ENCODE results near the gene USP14.
A peak's percentile ranks its signal among the peaks of the same experiment; 100 is the strongest.

The USP14 gene

DNA sequence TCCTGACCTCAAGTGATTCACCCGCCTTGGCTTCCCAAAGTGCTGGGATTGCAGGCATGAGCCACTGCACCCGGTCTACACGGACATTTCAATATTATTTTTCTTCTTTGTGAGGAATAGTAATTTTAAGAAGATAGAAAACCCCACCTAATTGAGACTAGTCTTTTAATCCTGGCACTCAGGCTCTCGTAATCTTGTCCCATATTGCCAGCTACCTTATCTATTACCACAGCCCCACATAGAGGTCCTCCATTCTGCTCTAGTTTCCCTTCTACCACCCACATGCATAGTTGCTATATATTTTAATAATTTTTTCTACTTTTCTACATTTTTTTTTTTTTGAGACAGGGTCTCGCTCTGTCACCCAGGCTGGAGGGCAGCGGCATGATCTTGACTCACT lies 9.5 kb upstream of the USP14 start:
- no peak overlapping the region for H3K4me3 ChIP-seq (ENCODE audit: low read length)
- no peak for TF ChIP-seq ZNF274 (IDR thresholded peaks at IDR 0.05; ENCODE audit: low read depth, low read length)

DNA sequence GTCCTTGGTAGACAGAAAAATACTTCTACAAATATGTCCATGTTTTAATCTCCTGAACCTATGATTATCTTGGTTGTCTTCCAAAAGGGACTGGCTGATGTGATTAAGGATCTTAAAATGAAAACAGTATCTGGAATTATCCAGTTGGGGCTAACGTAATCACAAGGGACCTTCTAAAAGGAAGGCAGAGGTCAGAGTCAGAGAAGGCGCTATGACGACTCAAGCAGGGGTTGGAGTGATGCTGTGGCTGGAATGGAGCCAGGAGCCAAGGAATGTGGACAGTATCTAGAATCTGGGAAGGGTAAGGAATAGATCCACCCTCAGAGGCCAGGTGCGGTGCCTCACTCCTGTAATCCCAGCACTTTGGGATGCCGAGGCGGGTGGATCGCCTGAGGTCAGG lies 4.2 kb upstream of the USP14 start:
- H3K4me3 ChIP-seq (ENCODE audit: low read length) = no peak overlapping the region
- TF ChIP-seq ZNF274 (IDR thresholded peaks at IDR 0.05; ENCODE audit: low read depth, low read length) = no peak

DNA sequence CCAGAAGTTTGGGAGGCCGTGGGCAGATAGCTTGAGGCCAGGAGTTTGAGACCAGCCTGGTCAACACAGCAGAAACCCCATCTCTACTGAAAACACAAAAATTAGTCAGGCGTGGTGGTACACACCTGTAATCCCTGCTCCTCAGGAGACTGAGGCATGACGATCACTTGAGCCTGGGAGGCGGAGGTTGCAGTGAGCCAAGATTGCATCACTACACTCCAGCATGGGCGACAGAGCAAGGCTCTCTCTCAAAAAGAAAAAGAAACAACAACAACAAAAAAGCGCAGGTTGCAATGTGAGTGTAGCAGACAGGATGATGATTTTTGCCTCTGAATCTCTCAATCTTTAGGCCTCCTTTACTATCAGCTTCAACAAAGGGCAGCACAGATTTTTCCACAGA lies 2.7 kb upstream of the USP14 start:
- TF ChIP-seq ZNF274 (IDR thresholded peaks at IDR 0.05; ENCODE audit: low read depth, low read length) = no peak
- no peak overlapping the region for H3K4me3 ChIP-seq (ENCODE audit: low read length)

DNA sequence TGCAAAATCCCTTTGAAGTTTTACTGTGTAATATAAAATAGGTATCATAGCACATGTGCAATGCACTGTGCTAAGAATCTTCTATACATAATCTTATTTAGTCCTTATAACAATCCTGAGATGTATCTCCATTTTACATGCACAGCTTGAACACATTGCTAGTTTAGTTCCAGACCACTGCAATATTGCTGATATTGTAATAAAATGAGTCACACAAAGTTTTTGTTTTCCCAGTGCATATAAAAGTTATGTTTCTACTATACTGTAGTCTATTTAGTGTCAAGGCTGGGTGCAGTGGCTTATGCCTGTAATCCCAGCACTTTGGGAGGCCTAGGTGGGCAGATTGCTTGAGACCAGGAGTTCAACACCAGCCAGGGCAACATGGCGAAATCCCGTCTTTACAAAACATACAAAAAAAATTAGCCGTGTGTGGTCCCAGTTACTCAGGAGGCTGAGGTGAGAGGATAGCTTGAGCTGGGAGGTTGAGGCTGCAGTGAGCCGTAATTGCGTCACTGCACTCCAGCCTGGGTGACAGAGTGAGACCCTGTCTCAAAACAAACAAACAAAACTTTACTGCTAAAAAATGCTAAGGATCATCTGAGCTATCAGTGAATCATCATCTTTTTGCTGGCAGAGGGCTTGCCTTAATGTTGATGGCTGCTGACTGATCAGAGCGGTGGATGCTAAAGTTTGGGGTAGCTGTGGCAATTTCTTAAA lies 1.7 kb upstream of the USP14 start:
- H3K4me3 ChIP-seq (ENCODE audit: low read length) = no peak overlapping the region
- no peak for TF ChIP-seq ZNF274 (IDR thresholded peaks at IDR 0.05; ENCODE audit: low read depth, low read length)

DNA sequence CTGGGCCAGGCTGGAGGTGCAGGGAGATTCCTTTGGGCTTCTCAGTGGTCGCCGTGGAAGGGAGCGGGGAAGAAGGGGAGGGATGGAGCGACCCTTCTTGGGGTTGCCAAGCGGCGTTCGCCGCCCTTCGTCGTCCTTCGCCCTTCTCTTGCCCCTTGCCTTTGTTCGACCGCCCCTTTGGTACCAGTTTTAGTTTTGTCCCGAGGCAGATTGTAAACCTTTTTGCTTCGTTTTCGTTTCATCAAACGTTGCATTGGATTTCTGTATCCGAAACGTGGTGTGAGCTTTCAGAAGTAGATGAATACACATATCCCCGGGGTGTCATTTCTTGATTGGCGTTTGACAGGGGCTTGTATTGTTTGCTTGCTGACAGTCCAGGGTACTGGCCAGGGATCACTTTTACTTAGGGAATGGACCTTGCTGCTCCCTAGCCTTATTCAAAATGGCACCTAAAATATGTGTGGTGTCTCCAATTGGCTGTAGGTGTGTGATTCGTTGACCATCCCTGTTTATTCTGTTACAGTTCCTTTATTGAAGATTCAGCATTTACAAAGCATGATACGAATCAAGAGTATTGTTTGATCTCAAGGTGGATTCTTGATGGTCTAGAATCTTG lies 788 bp downstream of the USP14 start:
- peak overlapping the region; percentile 86 for H3K4me3 ChIP-seq (ENCODE audit: low read length)
- no peak for TF ChIP-seq ZNF274 (IDR thresholded peaks at IDR 0.05; ENCODE audit: low read depth, low read length)

DNA sequence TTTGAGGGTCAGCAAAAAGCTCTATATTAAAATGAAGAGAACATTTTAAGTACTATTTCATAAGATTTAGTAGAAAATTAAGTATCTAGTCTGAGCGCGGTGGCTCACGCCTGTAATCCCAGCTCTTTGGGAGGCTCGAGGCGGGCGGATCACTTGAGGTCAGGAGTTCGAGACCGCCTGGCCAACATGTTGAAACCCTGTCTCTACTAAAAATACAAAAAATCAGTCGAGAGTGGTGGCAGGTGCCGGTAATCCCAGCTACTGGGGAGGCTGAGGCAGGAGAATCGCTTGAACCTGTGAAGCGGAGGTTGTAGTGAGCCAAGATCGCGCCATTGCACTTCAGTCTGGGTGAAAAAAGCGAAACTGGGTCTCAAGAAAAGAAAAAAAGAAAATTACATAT lies 1.6 kb downstream of the USP14 start:
- H3K4me3 ChIP-seq (ENCODE audit: low read length) = peak overlapping the region; percentile 86
- TF ChIP-seq ZNF274 (IDR thresholded peaks at IDR 0.05; ENCODE audit: low read depth, low read length) = no peak

DNA sequence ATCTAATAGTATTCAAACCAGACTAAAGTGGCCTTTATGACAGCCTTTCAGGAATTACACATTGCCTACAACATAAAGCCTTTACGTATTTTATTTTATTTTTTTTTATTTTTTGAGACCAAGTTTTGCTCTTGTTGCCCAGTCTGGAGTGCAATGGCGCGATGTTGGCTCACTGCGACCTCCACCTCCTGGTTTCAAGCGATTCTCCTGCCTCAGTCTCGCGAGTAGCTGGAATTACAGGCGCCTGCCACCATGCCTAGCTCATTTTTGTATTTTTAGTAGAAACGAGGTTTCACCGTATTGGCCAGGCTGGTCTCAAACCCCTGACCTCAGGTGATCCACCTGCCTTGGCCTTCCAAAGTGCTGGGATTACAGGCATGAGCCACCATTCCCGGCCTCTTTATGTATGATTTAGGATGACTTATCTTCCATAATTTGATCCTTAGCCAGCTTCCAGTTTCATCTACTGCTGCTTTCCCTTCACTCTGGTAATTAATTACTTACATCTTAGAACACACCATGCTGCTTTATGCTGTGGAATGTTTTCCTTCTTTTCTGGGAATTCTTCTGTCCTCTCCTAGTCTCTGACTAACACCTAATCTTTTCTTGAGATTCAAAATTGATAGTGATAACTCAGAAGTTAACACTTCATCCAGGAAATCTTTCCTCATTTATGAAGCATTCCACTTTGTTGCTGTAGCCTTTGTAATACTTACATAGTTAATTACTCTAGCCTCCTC lies 2.6 kb downstream of the USP14 start:
- H3K4me3 ChIP-seq (ENCODE audit: low read length) = no peak overlapping the region; the same call in 1 of the 2 replicates
- TF ChIP-seq ZNF274 (IDR thresholded peaks at IDR 0.05; ENCODE audit: low read depth, low read length) = no peak

DNA sequence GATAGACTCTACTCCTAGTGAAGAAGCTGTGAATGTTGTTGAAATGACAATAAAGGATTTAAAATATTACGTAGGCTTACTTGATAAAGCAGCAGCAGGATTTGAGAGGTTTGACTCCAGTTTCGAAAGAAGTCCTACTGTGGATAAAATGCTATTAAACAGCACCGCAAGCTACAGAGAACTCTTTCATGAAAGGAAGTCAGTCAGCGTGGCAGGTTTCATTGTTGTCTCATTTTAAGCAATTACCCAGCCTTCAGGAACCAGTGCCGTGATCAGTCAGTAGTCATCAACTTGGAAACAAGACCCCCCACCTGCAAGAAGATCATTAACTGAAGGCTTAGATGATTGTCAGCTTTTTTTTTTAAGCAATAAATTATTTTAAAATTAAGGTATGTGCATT lies 14.0 kb downstream of the USP14 start:
- no peak for TF ChIP-seq ZNF274 (IDR thresholded peaks at IDR 0.05; ENCODE audit: low read depth, low read length)

DNA sequence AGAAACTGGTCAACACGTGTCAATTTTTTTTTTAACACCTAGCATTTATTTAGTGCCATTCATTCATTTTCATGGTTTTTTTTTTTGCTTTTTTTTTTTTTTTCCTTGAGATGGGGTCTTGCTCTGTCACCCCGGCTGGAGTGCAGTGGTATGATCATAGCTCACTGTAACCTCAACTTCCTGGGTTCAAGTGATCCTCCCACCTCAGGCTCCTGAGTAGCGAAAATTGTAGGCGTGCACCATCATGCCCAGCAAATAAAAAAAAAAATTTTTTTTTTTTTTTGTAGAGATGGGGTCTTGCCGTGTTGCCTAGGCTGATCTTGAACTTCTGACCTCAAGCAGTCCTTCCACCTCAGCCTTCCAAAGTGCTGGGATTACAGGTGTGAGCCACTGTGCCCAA lies 21.1 kb downstream of the USP14 start:
- TF ChIP-seq ZNF274 (IDR thresholded peaks at IDR 0.05; ENCODE audit: low read depth, low read length) = no peak
- no peak overlapping the region for H3K4me3 ChIP-seq (ENCODE audit: low read length)

More for the DNA sequence above, 14.0 kb downstream of the USP14 start:
- no peak overlapping the region for H3K4me3 ChIP-seq (ENCODE audit: low read length)

DNA sequence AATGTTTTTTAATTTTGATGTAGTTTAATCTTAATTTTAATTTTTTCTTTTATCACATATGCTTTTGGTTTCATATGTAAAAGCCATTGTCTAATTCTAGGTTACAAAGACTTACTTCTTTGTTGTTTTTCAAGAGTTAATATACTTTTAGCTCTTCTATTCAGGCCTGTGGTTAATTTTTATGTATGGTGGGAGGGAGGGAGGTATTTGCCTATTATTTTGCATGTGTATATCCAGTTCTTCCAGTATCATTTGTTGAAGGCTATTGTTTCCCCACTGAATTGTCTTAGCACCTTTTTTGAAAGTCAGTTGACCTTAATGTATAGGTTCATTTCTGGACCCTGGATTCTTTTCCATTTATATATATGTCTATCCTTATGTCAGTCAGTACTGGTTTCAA lies 23.4 kb downstream of the USP14 start:
- H3K4me3 ChIP-seq (ENCODE audit: low read length) = no peak overlapping the region
- no peak for TF ChIP-seq ZNF274 (IDR thresholded peaks at IDR 0.05; ENCODE audit: low read depth, low read length)

DNA sequence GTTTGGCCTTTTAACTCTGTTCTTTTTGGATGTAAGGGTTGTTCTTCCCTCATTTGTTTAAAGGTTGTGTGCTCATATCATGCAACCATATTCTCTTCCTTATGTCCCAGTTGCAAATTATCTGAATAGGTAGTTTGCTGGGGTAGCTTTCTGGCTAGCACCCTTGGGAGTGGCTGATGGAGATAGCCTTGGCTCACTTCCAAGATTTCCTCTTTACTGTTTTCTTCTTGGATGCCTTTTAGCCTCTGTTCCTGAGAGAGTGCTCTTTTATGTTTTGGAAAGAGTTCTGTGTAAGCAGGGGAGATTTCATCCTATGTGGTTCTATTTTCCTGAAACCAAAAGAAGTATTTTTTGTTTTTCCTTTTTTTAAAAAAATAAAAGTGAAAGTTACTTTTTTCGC lies 25.4 kb downstream of the USP14 start:
- TF ChIP-seq ZNF274 (IDR thresholded peaks at IDR 0.05; ENCODE audit: low read depth, low read length) = no peak
- no peak overlapping the region for H3K4me3 ChIP-seq (ENCODE audit: low read length)

DNA sequence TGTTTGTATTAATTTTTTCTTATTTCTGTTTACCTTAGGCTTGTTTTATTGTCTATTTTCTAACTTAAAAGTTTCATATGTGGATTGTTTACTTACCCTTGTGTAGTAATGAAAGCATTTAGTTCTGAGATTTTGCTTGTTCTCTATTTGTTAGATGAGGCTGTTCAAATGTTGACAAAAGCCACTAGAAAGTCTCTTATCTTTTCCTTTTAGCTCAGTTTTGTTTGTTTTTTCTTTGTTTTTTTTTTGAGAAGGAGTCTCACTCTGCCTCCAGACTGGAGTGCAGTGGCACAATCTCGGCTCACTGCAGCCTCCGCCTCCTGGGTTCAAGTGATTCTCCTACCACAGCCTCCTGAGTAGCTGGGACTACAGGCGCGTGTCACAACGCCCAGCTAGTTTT lies 30.9 kb downstream of the USP14 start:
- TF ChIP-seq ZNF274 (IDR thresholded peaks at IDR 0.05; ENCODE audit: low read depth, low read length) = no peak
- H3K4me3 ChIP-seq (ENCODE audit: low read length) = no peak overlapping the region

DNA sequence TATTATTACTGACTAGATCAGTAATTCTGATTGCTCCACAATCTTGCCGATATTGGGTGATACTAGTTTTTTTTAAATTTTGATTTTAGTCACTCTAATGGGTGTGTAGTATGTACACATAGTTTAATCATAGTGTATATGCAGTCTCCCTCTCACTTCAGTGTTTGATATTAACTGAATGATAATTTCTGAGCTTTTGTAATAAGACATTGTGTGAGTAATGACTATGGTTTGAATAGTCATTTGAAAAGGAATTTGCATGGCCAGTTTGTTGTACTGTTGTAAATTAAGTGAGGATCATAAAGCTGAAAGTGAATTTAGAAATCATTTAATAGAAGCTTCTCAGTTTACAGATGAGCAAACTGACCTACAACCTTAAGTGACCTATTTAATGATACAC lies 33.4 kb downstream of the USP14 start:
- TF ChIP-seq ZNF274 (IDR thresholded peaks at IDR 0.05; ENCODE audit: low read depth, low read length) = no peak
- no peak overlapping the region for H3K4me3 ChIP-seq (ENCODE audit: low read length)

DNA sequence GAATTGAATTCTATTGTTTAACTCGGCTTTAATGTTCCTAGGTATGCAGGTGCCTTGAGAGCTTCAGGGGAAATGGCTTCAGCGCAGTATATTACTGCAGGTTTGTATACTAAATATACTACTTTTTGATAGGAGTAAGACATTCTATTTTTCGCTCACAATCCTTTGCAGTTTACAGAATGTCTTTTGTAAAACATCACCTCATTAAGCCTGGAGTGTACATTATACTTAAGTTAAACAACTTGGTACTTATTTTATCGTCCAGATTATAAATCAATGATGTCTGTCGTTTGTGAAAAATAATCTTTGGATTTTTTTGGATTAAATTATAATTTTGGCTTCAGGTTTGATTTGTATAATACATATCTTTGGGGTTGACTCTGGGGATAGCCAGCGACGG lies 34.4 kb downstream of the USP14 start:
- TF ChIP-seq ZNF274 (IDR thresholded peaks at IDR 0.05; ENCODE audit: low read depth, low read length) = no peak
- H3K4me3 ChIP-seq (ENCODE audit: low read length) = no peak overlapping the region

DNA sequence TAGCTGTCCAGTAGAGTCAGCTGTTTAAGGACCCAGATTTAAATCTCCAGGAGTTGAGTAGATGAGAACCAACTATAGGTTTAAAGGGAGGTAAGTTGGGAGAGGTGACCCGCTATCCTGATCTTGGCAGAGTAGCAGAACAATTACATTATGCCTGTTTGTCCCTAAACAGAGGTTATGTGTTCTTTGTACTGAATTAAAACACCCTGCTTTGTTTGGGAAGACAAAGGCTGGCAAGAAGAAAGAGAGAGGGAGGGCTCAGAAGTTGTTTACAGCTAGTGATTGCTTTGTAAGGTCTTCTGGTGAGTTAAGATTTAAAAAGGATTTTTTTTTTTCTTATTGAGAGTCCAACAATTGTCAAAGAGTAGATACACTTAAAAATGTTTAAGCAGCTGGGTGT lies 37.3 kb downstream of the USP14 start:
- no peak for TF ChIP-seq ZNF274 (IDR thresholded peaks at IDR 0.05; ENCODE audit: low read depth, low read length)
- H3K4me3 ChIP-seq (ENCODE audit: low read length) = no peak overlapping the region

Data from GM08714 (cell line).